Mammary epithelial cell (primary cell): ENCODE results near the gene KMT2D.

ENCODE experiments used
- EZH2 ChIP-seq: IDR thresholded peaks from 2 replicates; pipeline ENCODE4 v1.6.1; 2012; ENCODE audit warnings: low read length, inconsistent platforms, borderline replicate concordance
- TF ChIP-seq, protein P1 (sequence below), 2 donors: IDR thresholded peaks in 1 of 2; conservative IDR thresholded peaks in 1 of 2; 2 replicates each; pipeline ENCODE4 v1.5.1; 2011 to 2012; ENCODE audit warnings: inconsistent platforms in 2 of 2, low read length in 2 of 2, mild to moderate bottlenecking in 2 of 2, control low read depth in 1 of 2, low read depth in 1 of 2; ENCODE audit not compliant: insufficient read depth in 1 of 2; ENCODE audit errors: extremely low read depth in 1 of 2

DNA sequence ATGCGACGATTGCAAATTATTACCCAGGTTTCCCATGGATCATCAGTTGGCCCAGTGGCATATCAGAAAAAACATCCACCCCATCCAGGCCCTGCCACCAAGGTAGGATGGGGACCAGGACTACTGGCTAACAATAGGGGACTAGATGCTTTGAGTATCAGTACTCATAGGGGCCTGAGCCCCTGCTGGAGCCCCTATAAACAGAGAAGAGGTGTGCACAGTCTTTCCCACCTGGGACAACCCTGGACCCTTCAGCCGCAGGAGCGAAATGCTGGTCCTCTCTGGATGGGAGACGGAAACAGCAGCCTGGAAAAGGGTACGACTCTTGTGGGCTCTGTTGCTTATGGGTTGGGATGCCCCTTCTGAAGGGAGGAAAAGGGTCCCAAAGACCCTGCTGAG lies 28.3 kb upstream of the KMT2D start:
- TF ChIP-seq, protein P1, sequence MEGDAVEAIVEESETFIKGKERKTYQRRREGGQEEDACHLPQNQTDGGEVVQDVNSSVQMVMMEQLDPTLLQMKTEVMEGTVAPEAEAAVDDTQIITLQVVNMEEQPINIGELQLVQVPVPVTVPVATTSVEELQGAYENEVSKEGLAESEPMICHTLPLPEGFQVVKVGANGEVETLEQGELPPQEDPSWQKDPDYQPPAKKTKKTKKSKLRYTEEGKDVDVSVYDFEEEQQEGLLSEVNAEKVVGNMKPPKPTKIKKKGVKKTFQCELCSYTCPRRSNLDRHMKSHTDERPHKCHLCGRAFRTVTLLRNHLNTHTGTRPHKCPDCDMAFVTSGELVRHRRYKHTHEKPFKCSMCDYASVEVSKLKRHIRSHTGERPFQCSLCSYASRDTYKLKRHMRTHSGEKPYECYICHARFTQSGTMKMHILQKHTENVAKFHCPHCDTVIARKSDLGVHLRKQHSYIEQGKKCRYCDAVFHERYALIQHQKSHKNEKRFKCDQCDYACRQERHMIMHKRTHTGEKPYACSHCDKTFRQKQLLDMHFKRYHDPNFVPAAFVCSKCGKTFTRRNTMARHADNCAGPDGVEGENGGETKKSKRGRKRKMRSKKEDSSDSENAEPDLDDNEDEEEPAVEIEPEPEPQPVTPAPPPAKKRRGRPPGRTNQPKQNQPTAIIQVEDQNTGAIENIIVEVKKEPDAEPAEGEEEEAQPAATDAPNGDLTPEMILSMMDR (conservative IDR thresholded peaks at IDR 0.05 in 1 of 2, IDR thresholded peaks at IDR 0.05 in 1 of 2; ENCODE audit: extremely low read depth in 1 of 2, insufficient read depth in 1 of 2, low read depth in 1 of 2, low read length in 2 of 2): no peak
- no peak for TF ChIP-seq EZH2
